Neuronal stem cell (in vitro differentiated cells): Measurements from ENCODE around the gene NPY4R.
"Not testable (repeated sequence)": the region's sequence is repeated elsewhere in the genome, so short reads cannot be mapped to it uniquely, and the experiment has no call there.

ENCODE experiments used
- DNase-seq: peaks from one replicate; pipeline ENCODE4 v3.0.0-alpha.2; 2013; ENCODE audit warnings: low spot score
- H2AFZ ChIP-seq: one replicate; pipeline ENCODE4 v1.6.1; 2013; ENCODE audit warnings: mild to moderate bottlenecking, low read length, inconsistent platforms
- H2AK5ac ChIP-seq: 2 replicates; pipeline ENCODE4 v1.6.1; 2013; ENCODE audit warnings: low read depth, mild to moderate bottlenecking, inconsistent platforms, low read length, moderate library complexity, mixed read lengths
- H2BK120ac ChIP-seq: 2 replicates; pipeline ENCODE4 v1.6.1; 2013; ENCODE audit warnings: low read depth, mild to moderate bottlenecking, inconsistent platforms, low read length, moderate library complexity, mixed read lengths
- H2BK12ac ChIP-seq: one replicate; pipeline ENCODE4 v1.6.1; 2013; ENCODE audit warnings: low read length, inconsistent platforms
- H2BK15ac ChIP-seq: 2 replicates; pipeline ENCODE4 v1.6.1; 2013; ENCODE audit warnings: mild to moderate bottlenecking, low read length, inconsistent platforms, mixed read lengths
- H2BK5ac ChIP-seq: one replicate; pipeline ENCODE4 v1.6.1; 2013; ENCODE audit warnings: inconsistent platforms, mild to moderate bottlenecking, low read length, moderate library complexity
- H3K14ac ChIP-seq: one replicate; pipeline ENCODE4 v1.6.1; 2013; ENCODE audit warnings: low read length, inconsistent platforms
- H3K18ac ChIP-seq: 2 replicates; pipeline ENCODE4 v1.6.1; 2013; ENCODE audit warnings: low read length, inconsistent platforms
- H3K23ac ChIP-seq: 2 replicates; pipeline ENCODE4 v1.6.1; 2013; ENCODE audit warnings: low read depth, mild to moderate bottlenecking, mixed read lengths, low read length, inconsistent platforms; ENCODE audit not compliant: poor library complexity
- H3K27ac ChIP-seq: replicated peaks from 3 replicates; pipeline ENCODE4 v1.5.1; 2013; ENCODE audit warnings: low read length, inconsistent platforms
- H3K27me3 ChIP-seq, 3 experiments: 2 replicates each; pipeline ENCODE4 v1.6.1; 2013; ENCODE audit warnings: low read length in 3 of 3, mild to moderate bottlenecking in 2 of 3, inconsistent platforms in 1 of 3, low read depth in 1 of 3, mixed read lengths in 1 of 3, moderate library complexity in 1 of 3; ENCODE audit not compliant: control insufficient read depth in 3 of 3, insufficient read depth in 3 of 3
- H3K36me3 ChIP-seq, 2 donors: replicated peaks in 1 of 2; 2 replicates each; pipeline ENCODE4 v1.6.1; 2013; ENCODE audit warnings: low read length in 2 of 2; ENCODE audit not compliant: control insufficient read depth in 2 of 2, insufficient read depth in 2 of 2
- H3K4ac ChIP-seq: 2 replicates; pipeline ENCODE4 v1.6.1; 2013; ENCODE audit warnings: inconsistent platforms, mild to moderate bottlenecking, low read length, moderate library complexity
- H3K4me1 ChIP-seq, 2 donors: 1 replicate in 1 of 2; 2 replicates in 1 of 2; pipeline ENCODE4 v1.6.1; 2013; ENCODE audit warnings: low read length in 2 of 2, low read depth in 1 of 2; ENCODE audit not compliant: control insufficient read depth in 2 of 2, insufficient read depth in 1 of 2
- H3K4me2 ChIP-seq: one replicate; pipeline ENCODE4 v1.6.1; 2013; ENCODE audit warnings: mild to moderate bottlenecking, low read length, inconsistent platforms; ENCODE audit not compliant: insufficient read depth, poor library complexity, severe bottlenecking
- H3K4me3 ChIP-seq, 2 donors: 2 replicates each; pipeline ENCODE4 v1.5.1; 2013; ENCODE audit warnings: low read length in 2 of 2, mild to moderate bottlenecking in 2 of 2, inconsistent platforms in 1 of 2, moderate library complexity in 1 of 2
- H3K79me1 ChIP-seq: one replicate; pipeline ENCODE4 v1.6.1; 2013; ENCODE audit warnings: low read depth, mild to moderate bottlenecking, inconsistent platforms, low read length, moderate library complexity
- H3K9ac ChIP-seq: one replicate; pipeline ENCODE4 v1.6.1; 2013; ENCODE audit warnings: mild to moderate bottlenecking, low read depth, low read length, inconsistent platforms; ENCODE audit not compliant: poor library complexity
- H3K9me3 ChIP-seq, 2 donors: replicated peaks in 1 of 2; 2 replicates each; pipeline versions ENCODE3 to v1.6.1; 2013; ENCODE audit warnings: low read length in 2 of 2, mild to moderate bottlenecking in 2 of 2, inconsistent platforms in 1 of 2, low read depth in 1 of 2, mixed read lengths in 1 of 2, moderate library complexity in 1 of 2; ENCODE audit not compliant: control insufficient read depth in 2 of 2, insufficient read depth in 1 of 2
- H4K8ac ChIP-seq: one replicate; pipeline ENCODE4 v1.6.1; 2013; ENCODE audit warnings: low read depth, mild to moderate bottlenecking, inconsistent platforms, low read length, moderate library complexity
- H4K91ac ChIP-seq: one replicate; pipeline ENCODE4 v1.6.1; 2013; ENCODE audit warnings: low read length, low read depth, mild to moderate bottlenecking, inconsistent platforms; ENCODE audit not compliant: poor library complexity
- WGBS, 2 donors: extraction: QIAGEN DNeasy Blood & Tissue Kit; methylation state at CpG; one replicate each; pipeline ENCODE4 v1.1.7; 2013; ENCODE audit warnings: missing lambda C conversion rate in 2 of 2, mixed read lengths in 1 of 2; ENCODE audit not compliant: insufficient read length in 2 of 2, insufficient replicate concordance in 1 of 2; ENCODE audit errors: extremely low coverage in 2 of 2; 5-methylcytosine and 5-hydroxymethylcytosine counted together

Gene NPY4R

GRCh38 chr10:46490285-46490684 is 24.5 kb upstream of the NPY4R start:
- not testable (repeated sequence) for H3K4me3 ChIP-seq, H3K9me3 ChIP-seq, H3K4me2 ChIP-seq, H2BK5ac ChIP-seq, H3K9ac ChIP-seq, H3K27me3 ChIP-seq, H3K36me3 ChIP-seq, H4K8ac ChIP-seq, H3K4me1 ChIP-seq, H3K23ac ChIP-seq, H3K27ac ChIP-seq, H4K91ac ChIP-seq, H3K4ac ChIP-seq, H3K18ac ChIP-seq, H2BK12ac ChIP-seq, H3K14ac ChIP-seq, DNase-seq, H2AFZ ChIP-seq, H2BK120ac ChIP-seq, H3K79me1 ChIP-seq, H2AK5ac ChIP-seq, H2BK15ac ChIP-seq
- no CpG with 5 or more reads among the region's 11 CpGs for WGBS, 2 donors

- not testable (repeated sequence) for H3K79me1 ChIP-seq, DNase-seq, H4K91ac ChIP-seq, H4K8ac ChIP-seq, H3K18ac ChIP-seq, H3K9me3 ChIP-seq, H3K4me1 ChIP-seq, H2AK5ac ChIP-seq, H3K27me3 ChIP-seq, H2BK120ac ChIP-seq, H3K4me3 ChIP-seq, H3K14ac ChIP-seq, H3K36me3 ChIP-seq, H2BK15ac ChIP-seq, H3K27ac ChIP-seq, H2BK12ac ChIP-seq, H3K9ac ChIP-seq, H2BK5ac ChIP-seq, H3K4me2 ChIP-seq, H3K4ac ChIP-seq, H3K23ac ChIP-seq, H2AFZ ChIP-seq
- no CpG with 5 or more reads among the region's 2 CpGs for WGBS, 2 donors
These were observed 20.7 kb upstream of the NPY4R start for GRCh38 chr10:46486459-46486858.

GRCh38 chr10:46474746-46475320 is 9.1 kb upstream of the NPY4R start:
- H2BK120ac ChIP-seq, H3K4me2 ChIP-seq, H3K27me3 ChIP-seq, H4K91ac ChIP-seq, H2BK5ac ChIP-seq, H2AFZ ChIP-seq, H2AK5ac ChIP-seq, H3K18ac ChIP-seq, H2BK15ac ChIP-seq, H3K9me3 ChIP-seq, H3K9ac ChIP-seq, H3K27ac ChIP-seq, H2BK12ac ChIP-seq, H3K4me1 ChIP-seq, H3K4ac ChIP-seq, H3K4me3 ChIP-seq, H4K8ac ChIP-seq, H3K23ac ChIP-seq, DNase-seq, H3K79me1 ChIP-seq, H3K36me3 ChIP-seq, H3K14ac ChIP-seq: not testable (repeated sequence)
- WGBS, 2 donors = no CpG with 5 or more reads among the region's 3 CpGs

GRCh38 chr10:46473758-46474157 is 8.0 kb upstream of the NPY4R start:
- H2BK5ac ChIP-seq, H2BK12ac ChIP-seq, H3K4me2 ChIP-seq, H2BK15ac ChIP-seq, H2AFZ ChIP-seq, H3K36me3 ChIP-seq, H4K91ac ChIP-seq, H2AK5ac ChIP-seq, H3K9ac ChIP-seq, H2BK120ac ChIP-seq, H3K4me3 ChIP-seq, H3K4ac ChIP-seq, H3K4me1 ChIP-seq, H3K27ac ChIP-seq, H3K18ac ChIP-seq, H3K23ac ChIP-seq, H3K79me1 ChIP-seq, H3K9me3 ChIP-seq, DNase-seq, H4K8ac ChIP-seq, H3K14ac ChIP-seq, H3K27me3 ChIP-seq: not testable (repeated sequence)
- WGBS, 2 donors = no CpG with 5 or more reads among the region's 3 CpGs
